Subcutaneous adipose tissue (tissue), 4 donors: ENCODE results near the gene EXOC3L1. TPM values are rescaled to one million over a fixed set of nuclear protein-coding genes. Genes with fewer than 3 reads are reported as not detected.

Experiments
- CTCF ChIP-seq: fragments of 450-650 bp; IDR thresholded peaks from one replicate; pipeline ENCODE4 v1.5.1; 2016; ENCODE audit warnings: low read depth, mild to moderate bottlenecking, control low read depth, antibody characterized with exemption, moderate library complexity
- total RNA-seq, 4 donors: library from RNA; depleted of rRNA; stranded (reverse); fragments of >200 nt; gene quantifications; one replicate each; pipeline ENCODE4 v1.1.0, GENCODE V29; 2016

EXOC3L1 gene
- total RNA-seq, 4 donors from 2014 or later: 0.17 to 13.8 (median 1.7) TPM

GRCh38 chr16:67177743-67178699, 11.9 kb downstream of the EXOC3L1 start:
- no peak for TF ChIP-seq CTCF

GRCh38 chr16:67176662-67177061, 13.3 kb downstream of the EXOC3L1 start:
- no peak for TF ChIP-seq CTCF

- TF ChIP-seq CTCF: no peak
Measured at GRCh38 chr16:67174706-67175231, 15.2 kb downstream of the EXOC3L1 start.

GRCh38 chr16:67173808-67174705, 15.9 kb downstream of the EXOC3L1 start:
- TF ChIP-seq CTCF: no peak

GRCh38 chr16:67173323-67173722, 16.6 kb downstream of the EXOC3L1 start:
- TF ChIP-seq CTCF: no peak

GRCh38 chr16:67170949-67171649, 18.8 kb downstream of the EXOC3L1 start:
- no peak for TF ChIP-seq CTCF
